ENCODE data around the gene CALM1. TPM values are rescaled to one million over a fixed set of nuclear protein-coding genes. Genes with fewer than 3 reads are reported as not detected.

The CALM1 gene
- total and polyA plus RNA-seq, 10 of the 15 experiments (the other 5 are each of a cell fraction or from before 2014, with no cell fraction given), result 110 to 729 (median 261) TPM

DNA sequence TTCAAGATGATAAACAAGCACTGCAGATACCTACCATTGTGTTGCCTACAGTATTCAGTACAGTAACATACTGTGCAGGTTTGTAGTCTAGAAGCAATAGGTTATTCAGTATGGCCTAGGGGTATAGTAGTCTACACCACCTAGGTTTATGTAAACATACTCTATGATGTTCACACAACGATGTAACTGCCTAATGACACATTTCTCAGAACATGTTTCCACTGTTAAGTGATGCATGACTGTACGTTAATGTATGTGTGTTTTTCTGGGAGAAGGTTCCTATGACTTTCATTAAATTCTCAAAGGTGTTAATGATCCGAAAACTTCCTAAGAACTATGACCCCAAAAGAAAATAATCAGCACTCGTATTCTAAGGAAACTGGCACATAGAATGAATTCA lies 20.9 kb upstream of the CALM1 start:
- H3K27me3 ChIP-seq (replicated peaks in 1 of 2; ENCODE audit: control insufficient read depth in 2 of 2, insufficient read depth in 2 of 2, low read length in 1 of 2), result no peaks in the 10 kb centered on the region
- no peak overlapping the region for H2AFZ ChIP-seq (ENCODE audit: control insufficient read depth, low read depth, low read length)
- no peaks in the 10 kb centered on the region for H3K36me3 ChIP-seq (ENCODE audit: control insufficient read depth in 2 of 2, insufficient read depth in 2 of 2, low read length in 1 of 2)
- CTCF ChIA-PET, result no interaction called here
- in situ Hi-C loops (cut with MboI) (loop anchor here (25.0 kb wide), 1 partner anchor 1136 kb away; the partner anchor contains the start of gene PPP4R3A), intact Hi-C loops (cut with micrococcal nuclease; ENCODE audit: unreplicated experiment) (no loop called here)
- TF ChIP-seq NR2C1 (IDR thresholded peaks at IDR 0.05), result no peak
- TF ChIP-seq ZNF207 (IDR thresholded peaks at IDR 0.05; ENCODE audit: borderline replicate concordance), result no peak
- no peak for TF ChIP-seq HDGF (IDR thresholded peaks at IDR 0.05)
- TF ChIP-seq, protein P1, sequence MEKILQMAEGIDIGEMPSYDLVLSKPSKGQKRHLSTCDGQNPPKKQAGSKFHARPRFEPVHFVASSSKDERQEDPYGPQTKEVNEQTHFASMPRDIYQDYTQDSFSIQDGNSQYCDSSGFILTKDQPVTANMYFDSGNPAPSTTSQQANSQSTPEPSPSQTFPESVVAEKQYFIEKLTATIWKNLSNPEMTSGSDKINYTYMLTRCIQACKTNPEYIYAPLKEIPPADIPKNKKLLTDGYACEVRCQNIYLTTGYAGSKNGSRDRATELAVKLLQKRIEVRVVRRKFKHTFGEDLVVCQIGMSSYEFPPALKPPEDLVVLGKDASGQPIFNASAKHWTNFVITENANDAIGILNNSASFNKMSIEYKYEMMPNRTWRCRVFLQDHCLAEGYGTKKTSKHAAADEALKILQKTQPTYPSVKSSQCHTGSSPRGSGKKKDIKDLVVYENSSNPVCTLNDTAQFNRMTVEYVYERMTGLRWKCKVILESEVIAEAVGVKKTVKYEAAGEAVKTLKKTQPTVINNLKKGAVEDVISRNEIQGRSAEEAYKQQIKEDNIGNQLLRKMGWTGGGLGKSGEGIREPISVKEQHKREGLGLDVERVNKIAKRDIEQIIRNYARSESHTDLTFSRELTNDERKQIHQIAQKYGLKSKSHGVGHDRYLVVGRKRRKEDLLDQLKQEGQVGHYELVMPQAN (conservative IDR thresholded peaks at IDR 0.05), result no peak
- TF ChIP-seq IKZF1 (conservative IDR thresholded peaks at IDR 0.05), result no peak
- no peak for TF ChIP-seq ZNF384 (IDR thresholded peaks at IDR 0.05; ENCODE audit: borderline replicate concordance, low read depth, low read length)
- TF ChIP-seq HSF1 (IDR thresholded peaks at IDR 0.05; ENCODE audit: low read depth, low read length), result no peak
- no peak for FAIRE-seq
- H3K4me1 ChIP-seq (ENCODE audit: control insufficient read depth, insufficient read depth, low read length), result no peaks in the 10 kb centered on the region
- H3K79me2 ChIP-seq (ENCODE audit: control insufficient read depth, insufficient read depth, low read length), result no peaks in the 10 kb centered on the region
- no peak overlapping the region for H3K4me2 ChIP-seq (ENCODE audit: control insufficient read depth, insufficient read depth)
- POLR2A ChIA-PET, result no interaction called here
- SMC1A ChIA-PET (ENCODE audit: uncharacterized antibody, unreplicated experiment), result no interaction called here
- no peaks in the 10 kb centered on the region for H3K9me3 ChIP-seq (replicated peaks; ENCODE audit: control insufficient read depth, insufficient read depth, low read length)
- BruUV-seq (replicated peaks), result no TSS peak
- 31% methylated on average over 4 of the region's 4 CpGs for WGBS (ENCODE audit: insufficient coverage, insufficient replicate concordance, low lambda C conversion rate, missing lambda C conversion rate)
- ATAC-seq, result no peak
- no peak overlapping the region for H3K4me3 ChIP-seq
- no peak overlapping the region for H3K27ac ChIP-seq (ENCODE audit: control insufficient read depth, insufficient read depth)
- H3K9ac ChIP-seq (ENCODE audit: control insufficient read depth, insufficient read depth, low read length), result no peak overlapping the region
- H4K20me1 ChIP-seq (ENCODE audit: control insufficient read depth, insufficient read depth), result no peaks in the 10 kb centered on the region
- DNase-seq (ENCODE audit: low read depth, low spot score), result no peak
- RAD21 ChIA-PET (ENCODE audit: unreplicated experiment), result no interaction called here

All from GM12878 (cell line).